ENCODE measurements around the gene TXLNG.

Gene TXLNG

DNA sequence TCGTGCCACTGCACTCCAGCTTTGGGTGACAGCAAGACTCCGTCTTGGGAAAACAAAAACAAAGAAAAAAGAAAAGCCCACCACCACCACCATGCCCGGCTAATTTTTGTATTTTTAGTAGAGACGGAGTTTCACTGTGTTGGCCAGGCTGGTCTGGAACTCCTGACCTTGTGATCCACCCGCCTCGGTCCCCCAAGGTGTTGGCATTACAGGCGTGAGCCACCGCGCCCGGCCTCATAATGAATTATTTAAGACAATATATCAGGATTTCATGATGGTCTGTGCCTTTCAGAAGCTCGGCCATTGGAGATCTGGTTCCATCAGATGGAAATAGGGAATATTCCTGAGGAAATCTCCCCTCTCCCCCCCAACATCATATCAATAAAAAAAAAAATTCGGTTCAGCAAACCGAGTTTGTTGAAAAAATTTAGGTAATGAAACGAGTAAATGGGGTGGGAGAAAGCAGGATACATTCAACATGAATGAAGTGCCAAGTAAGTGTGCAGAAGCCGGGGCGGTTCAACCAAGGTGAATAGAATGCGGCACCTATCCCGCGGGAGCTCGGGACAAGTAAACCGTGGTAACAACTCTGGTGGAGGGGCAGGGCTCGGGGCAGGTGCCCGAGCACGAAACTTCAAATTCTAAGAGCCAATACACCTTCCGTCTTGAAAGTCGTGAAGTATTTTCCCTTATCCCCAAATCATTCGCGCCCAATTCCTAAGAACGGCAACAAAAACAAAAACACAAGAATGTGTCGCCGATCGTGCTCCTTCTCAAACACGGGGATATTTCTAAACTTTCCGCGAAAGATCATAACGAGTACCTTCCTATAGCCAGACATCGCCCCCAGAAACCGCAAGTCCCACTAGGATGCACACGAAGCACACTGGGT lies 773 bp upstream of the TXLNG start:
- no peak for DNase-seq

DNA sequence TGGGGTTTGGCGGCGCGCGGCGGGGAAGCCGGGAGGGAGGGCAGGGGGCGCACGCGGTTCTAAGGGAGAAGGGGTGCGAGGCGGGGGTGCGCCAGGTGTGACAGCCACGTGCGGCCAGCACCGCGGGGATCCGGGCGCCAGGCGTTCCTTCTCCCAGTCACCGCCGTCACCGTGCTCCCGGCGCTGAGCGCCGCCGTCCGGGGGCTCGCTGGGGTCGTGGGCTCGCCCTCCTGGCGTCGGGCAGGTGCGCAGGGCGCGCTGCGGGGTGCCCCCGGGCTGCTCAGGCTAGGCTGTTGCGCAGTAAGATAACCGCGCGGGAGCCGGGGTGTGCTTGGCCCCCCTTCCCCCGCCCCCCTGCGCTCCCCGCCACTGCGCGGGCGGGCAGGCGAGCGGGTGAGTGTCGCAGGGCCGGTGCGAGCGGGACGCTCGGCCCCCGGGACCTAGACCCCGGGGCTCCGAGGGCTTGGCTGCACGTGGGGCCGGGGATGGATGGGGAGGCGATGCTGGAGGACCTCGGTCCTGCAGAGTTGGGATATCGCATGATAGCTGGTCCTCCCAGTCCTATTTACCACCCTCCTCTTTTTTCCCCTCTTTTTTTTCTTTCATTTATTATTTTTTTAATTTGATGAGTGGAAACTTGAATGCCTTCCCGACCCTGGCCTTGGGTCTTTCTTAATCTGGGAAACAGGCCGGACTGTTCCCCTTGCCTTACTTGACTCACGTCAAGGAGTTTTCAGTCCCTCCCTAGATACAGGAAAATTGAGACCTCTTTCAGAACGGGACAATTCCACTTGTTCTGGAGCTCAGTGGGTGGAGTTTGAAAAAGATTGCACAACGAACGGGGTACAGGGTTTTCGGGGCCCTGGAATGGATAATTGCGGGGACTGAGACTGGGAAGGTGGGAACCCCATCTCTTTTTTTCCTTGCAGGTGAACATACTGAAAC lies 797 bp downstream of the TXLNG start:
- no peak for DNase-seq

DNA sequence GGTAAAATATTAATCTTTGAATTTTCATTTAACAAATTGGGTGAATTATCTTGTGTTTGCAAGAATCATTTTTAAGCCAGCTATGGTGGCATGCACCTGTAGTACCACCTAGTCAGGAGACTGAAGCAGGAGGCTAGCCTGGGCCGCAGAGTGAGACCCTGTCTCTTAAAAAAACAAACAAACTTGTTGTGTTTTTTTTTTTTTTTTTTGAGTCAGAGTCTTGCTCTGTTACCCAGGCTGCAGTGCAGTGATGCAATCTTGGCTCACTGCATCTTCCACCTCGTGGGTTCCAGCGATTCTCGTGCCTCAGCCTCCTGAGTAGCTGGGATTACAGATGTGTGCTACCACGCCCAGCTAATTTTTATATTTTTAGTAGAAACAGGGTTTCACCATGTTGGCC lies 2.2 kb downstream of the TXLNG start:
- DNase-seq, result no peak

DNA sequence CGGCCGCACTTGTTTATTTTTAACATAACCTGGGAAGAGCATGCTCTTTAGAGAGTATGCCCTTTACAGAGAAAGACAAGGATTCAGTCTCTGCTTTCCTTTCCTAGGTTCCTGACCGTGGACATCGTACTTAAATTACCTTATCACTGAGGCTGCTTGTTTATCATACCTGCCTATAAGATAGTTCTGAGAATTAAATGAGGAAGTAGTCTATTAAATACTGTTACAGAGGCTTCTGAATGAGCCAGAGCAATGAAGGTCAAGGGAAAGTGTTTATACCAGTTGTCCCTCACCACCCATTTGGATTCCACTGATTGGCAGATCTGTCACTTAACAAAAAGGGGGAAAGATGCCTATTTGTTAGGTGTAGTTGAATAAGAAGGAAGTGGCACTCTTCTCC lies 10.0 kb downstream of the TXLNG start:
- DNase-seq, result no peak

DNA sequence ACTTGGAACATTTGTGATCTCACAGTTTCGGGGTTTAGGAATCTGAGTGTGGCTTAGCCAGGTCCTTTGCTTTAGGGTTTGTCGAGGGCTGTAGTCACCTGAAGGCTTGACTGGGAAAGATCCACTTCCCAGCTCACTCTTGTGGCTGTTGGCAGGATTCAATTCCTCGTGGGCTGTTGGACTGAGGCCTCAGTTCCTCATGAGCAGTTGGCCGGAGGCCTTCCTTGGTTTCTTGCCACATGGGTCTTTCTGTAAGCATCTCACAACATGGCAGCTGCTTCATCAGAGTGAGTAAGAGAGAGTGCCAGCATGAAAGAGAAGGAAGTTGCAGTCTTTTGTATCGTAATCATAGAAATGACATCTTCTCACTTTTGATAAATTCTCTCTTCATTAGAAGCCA lies 11.1 kb downstream of the TXLNG start:
- DNase-seq, result no peak

DNA sequence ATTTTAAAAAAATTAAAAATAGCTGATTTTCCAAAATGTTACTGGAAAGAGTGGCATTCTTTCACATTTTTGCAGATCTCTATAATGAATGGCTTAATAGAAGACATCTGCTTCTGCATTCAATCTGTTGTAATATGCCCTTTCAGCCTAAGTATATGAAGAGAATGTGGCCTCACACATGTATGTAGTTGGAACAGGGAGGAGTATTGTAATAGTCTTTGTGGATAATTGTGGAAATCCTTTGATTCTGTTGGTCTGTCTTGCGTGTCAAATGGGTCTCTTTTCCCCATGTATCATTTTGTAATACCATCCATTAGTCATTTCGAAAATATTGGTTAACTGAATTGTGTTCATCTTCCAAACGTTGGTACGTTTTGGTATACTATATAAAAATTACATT lies 11.6 kb downstream of the TXLNG start:
- DNase-seq, result no peak

DNA sequence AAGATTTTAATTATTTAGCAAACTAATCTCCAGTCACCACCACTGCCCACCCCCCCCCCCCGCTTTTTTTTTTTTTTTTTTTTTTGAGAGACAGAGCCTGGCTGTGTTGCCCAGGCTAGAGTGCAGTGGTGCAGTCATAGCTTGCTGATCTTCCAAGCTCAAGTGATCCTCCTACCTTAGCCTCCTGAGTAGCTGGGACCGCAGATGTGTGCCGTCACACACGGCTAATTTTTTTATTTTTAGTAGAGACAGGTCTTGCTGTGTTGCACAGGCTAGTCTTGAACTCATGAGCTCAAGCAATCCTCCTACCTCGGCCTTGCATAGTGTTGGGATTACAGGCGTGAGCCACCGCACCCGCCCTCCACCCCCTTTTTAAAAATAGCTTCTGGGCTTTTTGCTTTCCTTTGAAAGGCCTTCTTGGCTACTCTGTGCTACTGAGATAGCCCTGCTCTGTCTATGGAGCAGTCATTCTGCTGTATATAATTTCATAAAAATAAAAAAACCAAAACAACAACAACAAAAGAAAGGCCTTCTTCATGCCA lies 18.7 kb downstream of the TXLNG start:
- DNase-seq, result no peak

DNA sequence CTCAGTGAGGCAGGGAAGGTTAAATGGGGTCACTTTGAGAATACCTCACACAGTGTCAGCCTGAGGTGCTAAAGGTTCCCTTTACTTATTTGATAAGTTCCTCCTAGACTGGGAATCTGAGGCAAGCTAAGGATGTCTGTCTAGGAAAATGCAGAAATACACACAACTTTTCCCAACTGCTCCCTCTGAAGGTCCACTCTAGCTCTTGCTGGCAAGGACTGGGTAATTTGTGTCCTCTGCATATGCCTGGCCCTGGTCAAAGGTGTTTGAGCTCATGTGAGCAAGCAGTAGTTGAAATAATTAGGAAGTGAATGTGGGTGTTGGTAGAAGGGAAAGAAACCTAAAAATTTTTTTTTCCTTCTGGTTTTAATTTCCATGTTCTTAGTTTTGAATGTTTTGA lies 21.3 kb downstream of the TXLNG start:
- DNase-seq, result no peak

DNA sequence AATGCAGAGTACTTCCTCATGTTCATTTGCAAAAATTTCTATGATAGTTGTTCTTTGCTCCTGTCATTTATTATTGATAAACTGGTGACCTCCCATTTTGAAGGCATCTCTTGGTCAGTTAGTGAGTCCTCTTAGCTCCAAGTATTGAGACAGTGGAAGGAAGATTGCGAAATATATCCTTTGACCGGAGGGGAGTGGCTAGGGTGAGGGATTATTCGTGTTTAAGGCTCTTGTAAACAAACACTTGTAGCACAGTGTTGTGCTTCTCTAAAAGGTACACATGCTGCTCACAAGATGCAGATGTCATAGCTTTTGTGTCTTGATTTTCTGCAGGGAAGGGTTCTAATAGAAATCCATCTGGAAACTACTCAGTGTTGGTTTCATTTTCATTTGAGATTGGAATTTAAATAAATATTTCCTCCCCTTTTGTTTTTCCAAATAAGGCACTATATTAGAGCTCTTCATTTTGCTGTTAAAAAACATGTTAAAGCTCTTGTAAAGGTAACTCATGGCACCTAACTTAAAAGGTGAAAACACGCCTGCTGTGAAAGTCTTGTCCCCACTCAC lies 21.8 kb downstream of the TXLNG start:
- DNase-seq, result no peak

DNA sequence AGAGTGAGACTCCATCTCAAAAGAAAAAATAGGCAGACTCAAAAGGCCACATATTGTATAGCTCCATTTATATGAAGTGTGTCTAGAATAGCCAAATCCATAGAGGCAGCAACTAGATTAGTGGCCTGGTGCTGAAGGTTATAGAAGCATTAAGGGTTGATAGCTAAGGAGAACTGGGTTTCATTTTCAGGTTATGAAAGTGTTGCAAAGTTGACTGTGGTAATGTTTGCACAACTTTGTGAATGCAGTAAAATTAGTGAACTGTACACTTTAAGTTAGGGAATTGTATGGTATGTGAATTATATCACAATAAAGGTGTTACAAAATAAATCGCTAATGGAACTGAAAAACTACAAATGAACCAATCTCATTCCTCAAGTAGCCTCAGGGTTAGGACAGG lies 28.3 kb downstream of the TXLNG start:
- no peak for DNase-seq

DNA sequence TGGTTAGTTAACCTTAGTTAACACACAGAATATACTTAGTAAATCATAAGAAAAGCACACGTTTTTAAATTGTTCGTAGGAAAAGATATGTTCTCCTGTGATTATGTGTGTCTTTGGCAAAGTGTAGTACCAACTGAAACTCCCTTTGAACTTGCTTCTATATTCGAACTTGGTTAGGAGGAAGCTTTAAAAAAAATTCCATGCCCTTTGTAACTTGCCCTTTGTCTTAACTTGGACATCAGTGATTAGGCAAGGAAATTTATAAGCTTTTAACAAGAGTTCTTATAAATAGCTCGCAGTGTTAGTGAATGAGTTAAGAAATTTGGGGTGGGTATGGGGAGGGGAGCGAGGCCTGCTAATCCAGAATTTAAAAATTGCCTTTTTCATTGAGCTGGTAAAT lies 33.4 kb downstream of the TXLNG start:
- no peak for DNase-seq

DNA sequence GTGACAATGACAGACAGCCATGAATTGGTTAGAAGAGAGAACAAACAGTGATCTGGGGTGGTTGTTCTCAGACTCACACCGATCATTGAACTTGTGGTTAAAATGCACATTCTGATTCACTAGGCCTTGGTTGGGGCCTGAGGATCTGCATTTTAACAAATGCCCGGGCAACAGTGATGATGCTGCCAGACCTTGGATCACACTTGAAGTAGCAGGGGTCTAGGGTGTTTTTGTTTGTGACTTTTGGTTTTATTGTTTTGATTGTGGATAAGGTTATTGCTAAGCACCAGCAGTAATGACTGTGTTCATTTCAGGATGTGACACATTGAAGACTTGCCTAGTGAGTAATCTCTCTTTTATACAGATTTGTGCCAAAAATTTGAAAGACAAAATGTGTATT lies 36.5 kb downstream of the TXLNG start:
- DNase-seq, result no peak

DNA sequence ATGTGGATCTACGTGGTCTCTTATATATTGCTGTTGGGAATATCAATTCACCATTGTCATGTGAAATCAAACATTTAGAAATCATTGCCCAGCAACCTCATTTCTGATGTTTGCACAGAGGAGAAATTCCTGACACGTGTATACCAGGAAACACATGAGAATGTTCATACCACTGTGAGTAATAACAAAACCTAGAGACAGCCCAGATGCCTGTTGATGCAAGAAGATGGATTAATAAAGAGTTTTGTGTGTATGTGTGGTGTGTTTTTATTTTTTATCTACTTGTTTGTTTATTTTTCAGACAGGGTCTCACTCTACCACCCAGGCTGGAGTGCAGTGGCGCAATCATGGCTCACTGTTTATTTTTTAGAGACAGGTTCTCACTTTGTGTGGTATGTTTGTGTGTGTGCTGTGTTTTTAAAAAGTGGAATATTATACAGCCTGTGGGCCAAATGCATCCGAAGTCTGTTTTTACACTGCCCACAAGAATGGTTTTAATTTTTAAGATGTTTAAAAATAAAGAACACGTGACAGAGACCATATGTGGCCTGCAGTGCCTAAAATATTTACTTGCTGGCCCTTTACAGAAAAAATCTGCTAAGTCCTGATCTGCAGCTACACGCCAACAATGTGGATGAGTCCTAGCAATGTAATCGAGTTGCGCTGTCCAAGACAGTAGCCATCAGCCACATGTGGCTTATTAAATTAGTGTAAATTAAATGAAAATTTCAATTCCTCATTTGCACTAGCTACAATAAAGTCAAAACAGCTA lies 39.2 kb downstream of the TXLNG start:
- no peak for DNase-seq

DNA sequence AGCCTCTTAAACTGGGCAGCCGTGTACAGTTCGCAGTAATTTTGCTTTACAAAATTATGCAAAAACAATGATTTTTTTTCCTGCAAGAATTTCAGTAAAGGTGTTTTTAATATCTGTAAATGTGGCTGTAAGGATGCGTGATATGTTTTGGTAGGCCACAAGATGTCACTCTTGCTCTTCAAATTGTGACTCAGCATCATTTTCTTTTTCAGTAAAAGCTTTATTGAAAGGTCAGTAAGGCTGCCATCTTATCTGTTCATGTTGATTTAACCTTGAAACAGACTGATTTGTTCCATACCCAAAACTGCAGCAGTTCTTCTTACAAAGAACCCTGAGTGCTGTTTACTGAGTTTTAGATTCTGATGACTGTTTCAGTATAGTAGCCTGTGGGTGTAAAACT lies 39.9 kb downstream of the TXLNG start:
- peak; percentile 19 to 41 for DNase-seq

DNA sequence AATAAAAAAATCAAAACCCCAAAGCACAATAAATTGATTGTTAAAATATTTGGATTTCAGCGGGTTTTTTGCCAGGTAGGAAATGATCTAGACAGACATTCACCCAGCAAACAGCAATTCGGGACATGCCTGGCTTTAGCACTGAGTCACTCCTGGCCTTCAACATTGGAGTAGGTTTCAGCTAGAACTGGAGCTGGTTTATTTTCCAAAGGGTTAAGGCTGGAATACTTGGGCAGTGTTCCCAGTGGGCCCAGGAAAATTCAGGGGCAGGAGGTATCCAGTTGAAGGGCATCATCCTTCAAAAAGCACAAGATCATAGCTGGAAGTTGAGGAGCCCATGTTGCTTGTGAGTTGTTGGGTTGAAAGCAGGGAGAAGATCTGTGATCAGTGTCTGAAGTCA lies 41.0 kb downstream of the TXLNG start:
- no peak for DNase-seq

DNA sequence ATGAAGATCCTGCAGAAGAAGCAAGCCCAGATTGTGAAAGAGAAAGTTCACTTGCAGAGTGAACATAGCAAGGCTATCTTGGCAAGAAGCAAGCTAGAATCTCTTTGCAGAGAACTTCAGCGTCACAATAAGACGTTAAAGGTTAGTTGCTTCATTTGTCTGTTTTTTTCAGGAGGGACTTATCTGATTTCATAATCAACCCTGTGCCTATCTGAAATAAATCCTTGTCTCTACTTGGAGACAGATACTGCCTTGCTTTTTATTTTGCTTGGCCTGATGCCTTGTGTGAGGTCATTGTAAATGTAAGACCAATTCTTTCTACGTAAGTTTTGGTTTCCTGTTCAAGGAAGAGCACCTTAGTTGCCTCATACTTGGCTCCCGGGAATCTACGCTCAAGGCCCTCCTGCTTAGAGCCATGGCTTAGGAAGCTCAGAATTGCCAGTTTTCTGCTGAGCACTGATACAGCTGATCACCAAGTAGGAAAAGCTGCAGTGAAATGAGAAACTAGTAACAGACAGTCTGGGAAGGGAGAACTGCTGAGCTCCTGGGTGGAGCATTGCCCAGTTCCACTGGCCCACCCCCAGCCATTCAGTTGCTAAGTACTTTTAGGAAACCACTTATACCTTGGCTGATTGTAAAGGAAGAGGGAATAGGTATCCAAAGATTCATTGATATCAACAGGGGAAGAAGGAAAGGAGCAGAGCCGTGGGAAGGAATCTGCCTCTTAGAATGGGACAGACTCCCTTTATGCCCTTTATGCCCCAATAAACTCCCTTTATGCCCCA lies 42.0 kb downstream of the TXLNG start:
- DNase-seq, result no peak

DNA sequence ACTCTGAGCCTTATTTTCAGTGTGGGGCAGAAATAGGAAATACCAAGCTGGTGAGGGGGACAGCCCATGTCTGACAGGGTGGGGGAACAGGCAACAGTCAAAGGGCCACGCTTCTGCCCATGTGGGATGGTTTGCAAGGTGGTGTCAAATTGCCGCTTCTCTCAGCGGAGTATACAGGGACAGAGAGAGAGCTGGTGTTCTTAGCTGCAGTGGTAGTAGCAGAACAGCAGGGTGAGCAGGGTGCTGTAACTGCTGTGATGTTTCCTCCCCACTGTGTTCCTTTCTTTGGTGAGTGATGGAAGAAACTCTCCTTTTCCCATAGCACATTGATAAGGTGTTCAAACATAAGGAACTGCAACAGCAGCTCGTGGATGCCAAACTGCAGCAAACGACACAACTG lies 46.0 kb downstream of the TXLNG start:
- no peak for DNase-seq

DNA sequence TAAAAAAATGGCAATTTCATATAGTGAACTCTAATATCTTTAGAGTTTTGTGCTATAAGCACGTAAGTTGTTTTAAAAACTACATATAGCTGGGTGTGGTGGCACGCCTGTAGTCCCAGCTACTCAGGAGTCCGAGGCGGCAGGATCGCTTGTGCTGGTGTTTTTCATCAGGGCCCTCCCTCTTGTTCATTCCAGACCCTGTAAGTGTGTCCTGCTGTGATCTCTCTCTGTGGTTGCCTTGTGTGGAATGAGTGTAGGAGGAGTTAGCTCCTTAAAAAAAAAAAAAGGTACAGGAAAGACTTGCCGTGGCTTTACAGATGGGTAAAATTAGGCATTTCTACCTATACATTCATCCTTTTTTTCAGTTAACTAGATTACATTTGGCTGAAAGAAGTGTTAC lies 48.5 kb downstream of the TXLNG start:
- no peak for DNase-seq

DNA sequence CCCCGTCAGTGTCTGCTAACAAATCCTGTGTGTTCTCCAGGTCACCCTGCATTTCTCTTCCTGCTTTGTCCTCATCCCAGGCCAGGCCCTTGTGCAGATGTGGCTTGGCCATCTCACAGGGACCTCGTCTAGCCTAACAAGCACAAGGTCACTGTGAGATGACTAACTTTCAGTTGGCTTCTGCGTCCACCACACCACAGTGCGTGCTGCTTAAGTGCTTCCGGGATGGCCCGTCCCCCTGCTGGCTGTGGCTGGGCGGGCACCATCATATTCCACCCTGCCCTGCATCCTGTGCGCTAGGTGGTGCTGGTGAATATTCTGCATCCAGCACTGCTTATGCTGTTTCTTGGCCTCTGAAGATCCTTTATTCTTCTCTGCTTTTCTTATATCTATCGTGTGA lies 50.1 kb downstream of the TXLNG start:
- DNase-seq, result peak in 1 of 2 experiments; percentile 6

DNA sequence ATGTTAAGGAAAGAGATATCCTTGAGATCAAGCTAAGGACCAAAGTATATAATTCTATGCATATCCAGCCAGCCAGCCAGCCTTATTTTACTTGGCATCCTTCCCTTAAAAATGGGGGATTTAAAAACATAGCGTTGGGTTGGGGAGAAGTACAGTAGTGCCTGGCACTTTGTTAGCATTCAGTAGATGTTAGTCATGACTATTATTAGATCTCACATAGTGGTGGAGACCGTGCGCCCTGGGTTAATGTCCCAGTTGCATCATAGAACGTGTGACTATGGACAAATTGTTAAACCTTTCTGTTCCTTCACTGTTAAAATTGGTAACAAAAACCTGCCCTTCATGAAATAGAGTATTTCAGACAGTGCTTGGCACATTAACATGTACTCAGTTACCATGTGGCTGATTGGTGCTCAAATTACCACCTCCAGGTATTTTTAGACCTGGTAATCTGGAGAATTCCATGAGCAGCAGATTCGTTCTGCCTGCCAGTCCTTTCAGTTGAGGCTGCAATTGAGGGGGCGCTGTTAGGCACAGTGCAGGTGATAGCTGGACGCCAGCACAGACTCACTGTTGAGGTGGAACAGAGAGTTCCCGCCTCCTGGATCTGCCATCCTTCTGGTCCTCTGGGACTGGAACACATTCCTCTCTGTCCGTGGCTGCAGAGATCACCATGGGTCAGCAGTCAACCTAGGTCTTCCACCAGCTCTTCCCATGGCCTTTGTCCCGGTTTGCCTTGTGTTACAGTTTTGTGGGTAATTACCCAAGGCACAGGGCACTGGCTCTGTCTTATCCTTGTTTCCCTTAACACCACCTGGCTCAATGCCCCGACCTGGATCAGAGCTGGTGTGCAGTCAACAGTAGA lies 52.2 kb downstream of the TXLNG start:
- no peak for DNase-seq
